Gastrocnemius medialis (tissue), 4 donors: ENCODE data around the gene CD300H. TPM values are rescaled to one million over a fixed set of nuclear protein-coding genes. Genes with fewer than 3 reads are reported as not detected.
"Not testable (repeated sequence)": the region's sequence is repeated elsewhere in the genome, so short reads cannot be mapped to it uniquely, and the experiment has no call there.

Experiments used
- ATAC-seq, 2 donors: fragments of 150-250 bp; one replicate each; pipeline ENCODE4 v1.9.1; 2016
- DNase-seq, 2 donors: peaks; one replicate each; pipeline ENCODE4 v3.0.0-alpha.2; 2019
- H3K27ac ChIP-seq, 4 donors: fragments of 200-600 bp; sonication (generic); 1 replicate in 1 of 4; 2 replicates in 3 of 4; pipeline ENCODE4 v1.5.1; 2016 to 2018; ENCODE audit warnings: mild to moderate bottlenecking in 2 of 4, moderate library complexity in 1 of 4
- H3K27me3 ChIP-seq, 3 donors: fragments of 200-600 bp; sonication (generic) in 2 of 3; 1 replicate in 1 of 3; 2 replicates in 2 of 3; pipeline versions ENCODE4 v1.5.1 to v1.6.0; 2016 to 2019; ENCODE audit warnings: mild to moderate bottlenecking in 1 of 3, moderate library complexity in 1 of 3
- H3K36me3 ChIP-seq, 2 donors: fragments of 200-600 bp; sonication (generic) in 1 of 2; one replicate each; pipeline ENCODE4 v1.5.1; 2017 to 2018
- H3K4me1 ChIP-seq, 2 donors: fragments of 200-600 bp; sonication (generic) in 1 of 2; one replicate each; pipeline ENCODE4 v1.5.1; 2016 to 2017; ENCODE audit warnings: mild to moderate bottlenecking in 2 of 2
- H3K4me3 ChIP-seq, 4 donors: fragments of 200-600 bp; sonication (generic) in 3 of 4; 1 replicate in 1 of 4; 2 replicates in 3 of 4; pipeline ENCODE4 v1.5.1; 2016 to 2019; ENCODE audit warnings: mild to moderate bottlenecking in 2 of 4
- H3K9me3 ChIP-seq, 3 donors: fragments of 200-600 bp; sonication (generic) in 2 of 3; 1 replicate in 1 of 3; 2 replicates in 2 of 3; pipeline ENCODE4 v1.5.1; 2016 to 2019
- CTCF ChIP-seq, 5 experiments: fragments of 450-650 bp in 3 of 5; fragments of 200-600 bp in 2 of 5; sonication (generic) in 2 of 5; IDR thresholded peaks in 4 of 5; conservative IDR thresholded peaks in 1 of 5; 1 replicate in 4 of 5; 2 replicates in 1 of 5; pipeline ENCODE4 v1.5.1; 2016 to 2019; ENCODE audit warnings: antibody characterized with exemption in 5 of 5, mild to moderate bottlenecking in 3 of 5, moderate library complexity in 3 of 5
- POLR2A ChIP-seq, 2 donors: fragments of 450-650 bp; IDR thresholded peaks; one replicate each; pipeline ENCODE4 v1.6.1; 2017; ENCODE audit warnings: antibody characterized with exemption in 2 of 2, mild to moderate bottlenecking in 2 of 2, moderate library complexity in 2 of 2
- in situ Hi-C, 4 donors: fragments of 200-750 bp; cut with MboI; loops; one replicate each; pipeline versions ENCODE4 v1.15.0 to v1.8.0; 2017; ENCODE audit warnings: low sequenced_read_pairs in 4 of 4
- intact Hi-C: fragments of 100-400 bp; cut with DNase I; formaldehyde crosslinking; loops from one replicate; pipeline ENCODE4 v1.15.1; 2023; ENCODE audit warnings: low total_unique reads
- total RNA-seq, 4 donors: library from RNA; depleted of rRNA; stranded (reverse); fragments of >200 nt; gene quantifications; one replicate each; pipeline versions ENCODE4 v1.1.0 to v1.2.3, GENCODE V29; 2016

Gene CD300H
- total RNA-seq, 4 donors from 2014 or later: not detected

GRCh38 chr17:74558882-74559519 is 8.3 kb downstream of the CD300H start:
- peaks cover 0 to 4% (median 0%) of the 10 kb centered on the region in 3 donors for H3K27me3 ChIP-seq
- ATAC-seq (no peak), DNase-seq (no peak)
- H3K27ac ChIP-seq: no peak overlapping the region
- no peaks in the 10 kb centered on the region for H3K9me3 ChIP-seq
- no peak overlapping the region for H3K4me3 ChIP-seq
- no peak for TF ChIP-seq CTCF (IDR thresholded peaks at IDR 0.05 in 4 of 5, conservative IDR thresholded peaks at IDR 0.05 in 1 of 5)
- no peak for TF ChIP-seq POLR2A (IDR thresholded peaks at IDR 0.05)
- intact Hi-C loops: no loop called here
- in situ Hi-C loops: no loop called here
- H3K36me3 ChIP-seq: no peaks in the 10 kb centered on the region
- no peaks in the 10 kb centered on the region for H3K4me1 ChIP-seq

GRCh38 chr17:74558402-74558801 is 8.9 kb downstream of the CD300H start:
- H3K4me3 ChIP-seq, H3K9me3 ChIP-seq, intact Hi-C loops, ATAC-seq, H3K36me3 ChIP-seq, H3K27ac ChIP-seq, DNase-seq, H3K27me3 ChIP-seq, in situ Hi-C loops, H3K4me1 ChIP-seq: not testable (repeated sequence)

DNA sequence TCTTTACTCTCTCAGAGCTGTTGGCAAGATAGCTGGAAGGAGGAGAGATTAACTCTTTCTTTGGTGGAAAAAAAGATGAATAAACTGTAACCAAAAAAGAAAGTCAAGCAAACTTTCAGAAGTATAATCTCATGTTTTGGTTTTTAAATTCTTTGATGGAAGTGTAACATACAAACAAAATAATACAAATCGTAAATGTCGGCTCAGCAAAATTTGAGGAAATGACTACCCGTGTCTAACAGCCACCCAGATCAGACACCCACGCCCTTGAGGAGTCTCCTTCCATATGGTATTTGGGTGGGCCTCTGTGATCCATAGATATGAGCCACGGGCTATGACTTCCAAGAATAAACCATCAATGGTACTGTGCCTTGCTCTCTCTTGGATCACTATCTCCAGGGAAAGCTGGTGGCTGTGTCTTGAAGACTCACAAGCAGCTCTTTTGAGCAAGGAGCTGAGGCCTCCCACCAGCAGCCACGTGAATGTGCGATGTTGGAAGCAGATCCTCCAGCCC is 11.8 kb downstream of the CD300H start:
- ATAC-seq: no peak
- H3K27ac ChIP-seq: no peak overlapping the region
- H3K4me3 ChIP-seq: no peak overlapping the region
- no peaks in the 10 kb centered on the region for H3K36me3 ChIP-seq
- H3K9me3 ChIP-seq: no peaks in the 10 kb centered on the region
- H3K4me1 ChIP-seq: no peaks in the 10 kb centered on the region
- H3K27me3 ChIP-seq: no peaks in the 10 kb centered on the region
- TF ChIP-seq CTCF (IDR thresholded peaks at IDR 0.05 in 4 of 5, conservative IDR thresholded peaks at IDR 0.05 in 1 of 5) (no peak), POLR2A (IDR thresholded peaks at IDR 0.05) (no peak)
- in situ Hi-C loops (no loop called here), intact Hi-C loops (no loop called here)
- no peak for DNase-seq

DNA sequence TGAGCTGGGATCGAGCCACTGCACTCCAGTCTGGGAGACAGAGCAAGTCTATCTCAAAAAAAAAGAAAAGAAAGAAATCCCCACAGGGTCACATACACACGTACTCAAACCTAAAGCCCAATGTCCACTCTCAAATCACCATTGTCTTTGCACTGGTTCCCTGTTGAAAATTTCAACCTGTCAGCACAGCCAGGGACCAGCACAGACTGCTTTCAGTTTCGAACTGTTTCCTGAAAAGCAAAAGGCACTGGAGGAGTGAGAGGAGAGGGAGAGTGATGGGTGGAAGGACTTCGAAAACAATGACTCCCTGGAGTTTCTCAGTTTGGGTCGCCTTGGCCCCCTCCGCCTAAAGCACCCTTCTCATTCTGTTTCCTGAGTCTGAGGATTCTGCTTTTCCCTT is 12.4 kb downstream of the CD300H start:
- no peak overlapping the region for H3K4me3 ChIP-seq
- DNase-seq: no peak
- H3K27ac ChIP-seq: no peak overlapping the region
- peaks cover 0 to 3% (median 0%) of the 10 kb centered on the region in 3 donors for H3K27me3 ChIP-seq
- no peaks in the 10 kb centered on the region for H3K36me3 ChIP-seq
- in situ Hi-C loops: no loop called here
- H3K9me3 ChIP-seq: no peaks in the 10 kb centered on the region
- H3K4me1 ChIP-seq: no peaks in the 10 kb centered on the region
- intact Hi-C loops: no loop called here
- TF ChIP-seq POLR2A (IDR thresholded peaks at IDR 0.05) (no peak), CTCF (IDR thresholded peaks at IDR 0.05 in 4 of 5, conservative IDR thresholded peaks at IDR 0.05 in 1 of 5) (no peak)
- ATAC-seq: no peak

- Histone ChIP-seq H3K27me3 (peaks cover 0 to 4% (median 3%) of the 10 kb centered on the region in 3 donors), H3K4me3 (no peak overlapping the region), H3K4me1 (no peaks in the 10 kb centered on the region), H3K9me3 (no peaks in the 10 kb centered on the region), H3K27ac (no peak overlapping the region), H3K36me3 (no peaks in the 10 kb centered on the region)
- intact Hi-C loops (no loop called here), in situ Hi-C loops (no loop called here)
- DNase-seq (no peak), ATAC-seq (no peak)
- TF ChIP-seq POLR2A (IDR thresholded peaks at IDR 0.05) (no peak), CTCF (IDR thresholded peaks at IDR 0.05 in 4 of 5, conservative IDR thresholded peaks at IDR 0.05 in 1 of 5) (no peak)
These were observed 15.3 kb downstream of the CD300H start for GRCh38 chr17:74552037-74552436.
